ENCODE results near the gene RASEF. TPM values are rescaled to one million over a fixed set of nuclear protein-coding genes. Genes with fewer than 3 reads are reported as not detected.

The RASEF gene
- total RNA-seq, 1 experiment from 2014 or later: 2.2 TPM

DNA sequence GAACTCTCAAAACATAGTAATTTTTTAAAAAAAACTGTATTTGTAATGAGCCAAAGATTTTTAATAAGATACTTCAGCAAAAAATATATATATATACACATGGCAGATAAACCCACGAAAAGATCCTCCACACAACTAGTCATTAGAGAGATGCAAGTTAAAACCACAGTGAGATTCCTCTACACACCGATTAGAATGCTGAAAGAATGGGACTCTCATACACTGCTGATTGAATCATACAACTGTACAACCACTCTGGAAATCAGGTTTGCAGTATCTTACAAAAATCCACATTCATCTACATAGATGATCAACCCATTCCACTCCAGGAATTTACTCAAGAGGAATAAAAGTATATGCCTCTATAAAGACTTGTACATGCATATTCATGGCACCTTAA is 43.7 kb downstream of the RASEF start:
- Histone ChIP-seq H3T11ph (ENCODE audit: low read length) (no peak overlapping the region), H3K9me3 (ENCODE audit: control insufficient read depth, low read depth, low read length) (no peaks in the 10 kb centered on the region), H2BK120ac (ENCODE audit: low read depth, low read length, poor library complexity, severe bottlenecking) (no peak overlapping the region), H4K20me1 (ENCODE audit: control insufficient read depth, insufficient read depth, insufficient read length) (no peaks in the 10 kb centered on the region), H2BK20ac (ENCODE audit: low read depth, low read length, poor library complexity, severe bottlenecking) (no peak overlapping the region), H3K79me2 (ENCODE audit: insufficient read depth, low read length) (no peaks in the 10 kb centered on the region), H4K91ac (ENCODE audit: insufficient read length, low read depth, low read length) (no peak overlapping the region), H3K14ac (ENCODE audit: insufficient read depth, low read length) (no peak overlapping the region), H2BK12ac (ENCODE audit: insufficient read length, low read depth, low read length) (no peak overlapping the region), H4K8ac (replicated peaks; ENCODE audit: insufficient read length, low read depth, low read length) (no peak overlapping the region), H3K9ac (ENCODE audit: extremely low read depth, insufficient read length, low read length) (no peak overlapping the region), H3K27ac (ENCODE audit: insufficient read length, low read depth, low read length) (no peak overlapping the region), H3K79me1 (ENCODE audit: insufficient read depth, low read depth, low read length, poor library complexity, severe bottlenecking) (no peaks in the 10 kb centered on the region), H2BK15ac (ENCODE audit: low read depth, low read length) (no peak overlapping the region), H3K4ac (ENCODE audit: low read depth, low read length) (no peak overlapping the region), H3K18ac (ENCODE audit: insufficient read length, low read depth, low read length) (no peak overlapping the region), H3K23ac (ENCODE audit: insufficient read length, low read depth, low read length) (no peak overlapping the region), H3K4me2 (ENCODE audit: insufficient read depth, insufficient read length, low read length) (no peak overlapping the region), H4K5ac (ENCODE audit: insufficient read length, low read depth, low read length) (no peak overlapping the region), H2AK5ac (ENCODE audit: insufficient read length, low read length) (no peak overlapping the region), H2BK5ac (ENCODE audit: insufficient read length, low read length) (no peak overlapping the region), H3K27me3 (ENCODE audit: insufficient read depth, low read length) (no peaks in the 10 kb centered on the region), H2AFZ (ENCODE audit: low read length) (no peak overlapping the region), H3K23me2 (ENCODE audit: insufficient read length, low read depth, low read length, poor library complexity, severe bottlenecking) (no peaks in the 10 kb centered on the region), H3K56ac (ENCODE audit: insufficient read length, low read depth, low read length) (no peak overlapping the region), H3K4me1 (ENCODE audit: insufficient read depth, low read length) (no peaks in the 10 kb centered on the region)
- no peak for DNase-seq
- Mint-ChIP-seq H3K4me3 (no peak overlapping the region), H3K4me1 (peaks cover 4 to 7% of the 10 kb centered on the region in 2 experiments; a peak in 3 of 4 replicates), H3K27me3 (ENCODE audit: low read depth) (no peaks in the 10 kb centered on the region), H3K36me3 (ENCODE audit: insufficient read depth in 1 of 3, low read depth in 3 of 3) (peaks cover 0 to 5% (median 3%) of the 10 kb centered on the region in 3 experiments; a peak in 1 of 7 replicates), H3K27ac (no peak overlapping the region), H3K9me3 (peaks cover 4 to 5% of the 10 kb centered on the region in 2 experiments; a peak in 3 of 5 replicates)
- no CpG with 5 or more reads among the region's 2 CpGs for WGBS (ENCODE audit: extremely low coverage, insufficient read length, low lambda C conversion rate)
- TF ChIP-seq, protein P1, sequence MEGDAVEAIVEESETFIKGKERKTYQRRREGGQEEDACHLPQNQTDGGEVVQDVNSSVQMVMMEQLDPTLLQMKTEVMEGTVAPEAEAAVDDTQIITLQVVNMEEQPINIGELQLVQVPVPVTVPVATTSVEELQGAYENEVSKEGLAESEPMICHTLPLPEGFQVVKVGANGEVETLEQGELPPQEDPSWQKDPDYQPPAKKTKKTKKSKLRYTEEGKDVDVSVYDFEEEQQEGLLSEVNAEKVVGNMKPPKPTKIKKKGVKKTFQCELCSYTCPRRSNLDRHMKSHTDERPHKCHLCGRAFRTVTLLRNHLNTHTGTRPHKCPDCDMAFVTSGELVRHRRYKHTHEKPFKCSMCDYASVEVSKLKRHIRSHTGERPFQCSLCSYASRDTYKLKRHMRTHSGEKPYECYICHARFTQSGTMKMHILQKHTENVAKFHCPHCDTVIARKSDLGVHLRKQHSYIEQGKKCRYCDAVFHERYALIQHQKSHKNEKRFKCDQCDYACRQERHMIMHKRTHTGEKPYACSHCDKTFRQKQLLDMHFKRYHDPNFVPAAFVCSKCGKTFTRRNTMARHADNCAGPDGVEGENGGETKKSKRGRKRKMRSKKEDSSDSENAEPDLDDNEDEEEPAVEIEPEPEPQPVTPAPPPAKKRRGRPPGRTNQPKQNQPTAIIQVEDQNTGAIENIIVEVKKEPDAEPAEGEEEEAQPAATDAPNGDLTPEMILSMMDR (conservative IDR thresholded peaks at IDR 0.05): no peak

Data from H9 (cell line).